Measurements from ENCODE around the gene STAT3. TPM values are rescaled to one million over a fixed set of nuclear protein-coding genes. Genes with fewer than 3 reads are reported as not detected.

Gene STAT3
- total RNA-seq, 1 experiment from 2014 or later = 115 TPM

DNA sequence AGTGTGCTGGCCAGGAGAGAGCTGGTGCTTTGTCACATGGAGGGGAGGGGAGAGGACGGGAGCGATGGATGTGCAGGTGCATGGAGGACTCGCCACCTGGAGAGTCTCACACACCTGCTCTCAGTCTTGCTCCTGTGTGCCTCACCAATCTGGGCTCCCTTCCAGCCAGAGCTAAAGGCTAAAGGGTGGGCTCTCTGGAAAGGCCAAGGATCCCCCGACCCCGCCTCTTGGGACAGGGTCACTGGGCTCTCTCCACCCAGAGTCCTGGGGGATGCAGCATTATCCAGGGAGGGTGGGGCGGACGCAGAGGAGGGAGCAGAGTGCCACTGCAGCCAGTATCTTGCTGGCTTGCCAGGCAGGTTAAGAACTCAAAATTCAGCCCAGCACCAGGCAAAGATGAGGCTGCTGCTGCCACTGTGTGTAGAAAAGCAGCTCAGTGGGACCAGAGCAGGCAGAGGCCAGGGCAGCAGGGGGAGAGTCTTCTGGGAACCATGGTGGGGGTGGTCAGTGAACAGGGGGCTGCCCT is 106.6 kb downstream of the STAT3 start:
- DNase-seq (ENCODE audit: unreplicated experiment) = no peak
- Mint-ChIP-seq H3K4me3 (ENCODE audit: unreplicated experiment) (no peak overlapping the region), H3K4me1 (ENCODE audit: insufficient read depth, unreplicated experiment) (peaks cover 15% of the 10 kb centered on the region), H3K36me3 (ENCODE audit: insufficient read depth, unreplicated experiment) (no peaks in the 10 kb centered on the region), H3K27ac (ENCODE audit: low read depth, unreplicated experiment) (no peak overlapping the region), H3K27me3 (ENCODE audit: insufficient read depth, unreplicated experiment) (peaks cover 2% of the 10 kb centered on the region), H3K9me3 (ENCODE audit: unreplicated experiment) (no peaks in the 10 kb centered on the region)
- ChIA-PET CTCF (interaction anchor here (0.6 kb wide), 1 partner anchor 154 kb away, joined by 3 read pairs; no protein-coding TSS in a partner anchor), POLR2A (interaction anchor here (0.6 kb wide), 2 partner anchors 18 to 1296 kb away, joined by 3 read pairs; no protein-coding TSS in a partner anchor)
- intact Hi-C loops (cut with micrococcal nuclease) = no loop called here
- TF ChIP-seq CTCF (IDR thresholded peaks at IDR 0.05; ENCODE audit: unreplicated experiment) = no peak
- no TSS peak for BruUV-seq (replicated peaks)

- no TSS peak for BruUV-seq (replicated peaks)
- ChIA-PET POLR2A (no interaction called here), CTCF (interaction anchor here (1.0 kb wide), 1 partner anchor 120 kb away, joined by 6 read pairs; no protein-coding TSS in a partner anchor)
- no peak for TF ChIP-seq CTCF (IDR thresholded peaks at IDR 0.05; ENCODE audit: unreplicated experiment)
- intact Hi-C loops (cut with micrococcal nuclease) = no loop called here
- no peaks in the 10 kb centered on the region for H3K27me3 Mint-ChIP-seq (ENCODE audit: insufficient read depth, unreplicated experiment)
- H3K4me3 Mint-ChIP-seq (ENCODE audit: unreplicated experiment) = no peak overlapping the region
- no peaks in the 10 kb centered on the region for H3K9me3 Mint-ChIP-seq (ENCODE audit: unreplicated experiment)
- no peak overlapping the region for H3K27ac Mint-ChIP-seq (ENCODE audit: low read depth, unreplicated experiment)
- peaks cover 22% of the 10 kb centered on the region for H3K4me1 Mint-ChIP-seq (ENCODE audit: insufficient read depth, unreplicated experiment)
- DNase-seq (ENCODE audit: unreplicated experiment) = no peak
- no peaks in the 10 kb centered on the region for H3K36me3 Mint-ChIP-seq (ENCODE audit: insufficient read depth, unreplicated experiment)
These were observed 108.2 kb downstream of the STAT3 start for GRCh38 chr17:42279776-42280630.

GRCh38 chr17:42277342-42277712 is 110.9 kb downstream of the STAT3 start:
- POLR2A ChIA-PET = interaction anchor here (0.5 to 3.2 kb wide), 13 partner anchors 8 to 496 kb away, joined by 3 to 19 read pairs (median 3); partner anchors contain the start of genes CAVIN1, DNAJC7, GHDC and STAT3
- intact Hi-C loops (cut with micrococcal nuclease) = no loop called here
- CTCF ChIA-PET = interaction anchor here (0.6 to 1.4 kb wide), 4 partner anchors 10 to 147 kb away, joined by 3 to 4 read pairs (median 3); no protein-coding TSS in a partner anchor
- no peak for DNase-seq (ENCODE audit: unreplicated experiment)
- Mint-ChIP-seq H3K27me3 (ENCODE audit: insufficient read depth, unreplicated experiment) (no peaks in the 10 kb centered on the region), H3K27ac (ENCODE audit: low read depth, unreplicated experiment) (peak overlapping the region; percentile 89), H3K4me3 (ENCODE audit: unreplicated experiment) (peak overlapping the region; percentile 84), H3K9me3 (ENCODE audit: unreplicated experiment) (no peaks in the 10 kb centered on the region), H3K36me3 (ENCODE audit: insufficient read depth, unreplicated experiment) (no peaks in the 10 kb centered on the region), H3K4me1 (ENCODE audit: insufficient read depth, unreplicated experiment) (peaks cover 37% of the 10 kb centered on the region)
- BruUV-seq (replicated peaks) = no TSS peak
- no peak for TF ChIP-seq CTCF (IDR thresholded peaks at IDR 0.05; ENCODE audit: unreplicated experiment)

Measured in MCF 10A (cell line).